GM12874 (cell line): Measurements from ENCODE around the gene RREB1.

Source experiments
- TF ChIP-seq, protein P1 (sequence below): IDR thresholded peaks from 2 replicates; pipeline ENCODE4 v1.5.1; 2011; ENCODE audit warnings: low read depth, mild to moderate bottlenecking, control low read depth, low read length, moderate library complexity; ENCODE audit not compliant: insufficient read depth

Gene RREB1

DNA sequence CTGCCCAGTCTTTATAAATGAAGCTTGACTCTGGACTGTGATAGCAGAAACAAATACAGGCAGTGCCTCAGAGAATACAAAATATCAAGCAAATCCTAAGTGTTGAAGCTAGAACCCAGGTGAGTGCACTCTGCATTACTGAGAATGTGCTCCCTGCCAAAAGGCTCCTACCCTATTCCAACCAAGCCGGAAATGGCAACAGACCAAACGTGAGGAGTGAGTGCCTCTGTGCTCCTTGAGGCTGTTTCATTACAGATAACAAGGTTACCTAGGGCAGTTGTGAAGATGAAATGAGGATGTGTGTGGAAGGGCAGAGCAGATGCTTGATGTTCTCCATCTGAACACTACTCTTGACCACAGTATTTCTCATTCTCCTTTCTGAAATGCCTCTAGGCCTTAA, 175.9 kb downstream of the RREB1 start:
- TF ChIP-seq, protein P1, sequence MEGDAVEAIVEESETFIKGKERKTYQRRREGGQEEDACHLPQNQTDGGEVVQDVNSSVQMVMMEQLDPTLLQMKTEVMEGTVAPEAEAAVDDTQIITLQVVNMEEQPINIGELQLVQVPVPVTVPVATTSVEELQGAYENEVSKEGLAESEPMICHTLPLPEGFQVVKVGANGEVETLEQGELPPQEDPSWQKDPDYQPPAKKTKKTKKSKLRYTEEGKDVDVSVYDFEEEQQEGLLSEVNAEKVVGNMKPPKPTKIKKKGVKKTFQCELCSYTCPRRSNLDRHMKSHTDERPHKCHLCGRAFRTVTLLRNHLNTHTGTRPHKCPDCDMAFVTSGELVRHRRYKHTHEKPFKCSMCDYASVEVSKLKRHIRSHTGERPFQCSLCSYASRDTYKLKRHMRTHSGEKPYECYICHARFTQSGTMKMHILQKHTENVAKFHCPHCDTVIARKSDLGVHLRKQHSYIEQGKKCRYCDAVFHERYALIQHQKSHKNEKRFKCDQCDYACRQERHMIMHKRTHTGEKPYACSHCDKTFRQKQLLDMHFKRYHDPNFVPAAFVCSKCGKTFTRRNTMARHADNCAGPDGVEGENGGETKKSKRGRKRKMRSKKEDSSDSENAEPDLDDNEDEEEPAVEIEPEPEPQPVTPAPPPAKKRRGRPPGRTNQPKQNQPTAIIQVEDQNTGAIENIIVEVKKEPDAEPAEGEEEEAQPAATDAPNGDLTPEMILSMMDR = no peak

DNA sequence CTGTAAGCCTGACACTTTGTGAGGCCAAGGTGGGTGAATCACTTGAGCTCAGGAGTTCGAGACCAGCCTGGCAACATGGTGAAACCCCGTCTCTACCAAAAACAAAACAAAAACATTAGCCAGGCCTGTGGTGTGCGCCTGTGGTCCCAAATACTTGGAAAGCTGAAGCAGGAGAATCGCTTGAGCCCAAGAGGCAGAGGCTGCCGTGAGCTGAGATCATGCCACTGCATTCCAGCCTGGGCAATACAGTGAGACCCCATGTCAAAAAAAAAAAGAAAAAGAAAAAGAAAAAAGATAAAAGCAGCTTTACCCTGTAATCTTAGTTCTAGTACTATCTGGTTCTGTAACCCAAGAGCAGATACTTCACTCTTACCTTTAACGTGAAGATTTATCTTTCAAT, 177.7 kb downstream of the RREB1 start:
- TF ChIP-seq, protein P1 = no peak

DNA sequence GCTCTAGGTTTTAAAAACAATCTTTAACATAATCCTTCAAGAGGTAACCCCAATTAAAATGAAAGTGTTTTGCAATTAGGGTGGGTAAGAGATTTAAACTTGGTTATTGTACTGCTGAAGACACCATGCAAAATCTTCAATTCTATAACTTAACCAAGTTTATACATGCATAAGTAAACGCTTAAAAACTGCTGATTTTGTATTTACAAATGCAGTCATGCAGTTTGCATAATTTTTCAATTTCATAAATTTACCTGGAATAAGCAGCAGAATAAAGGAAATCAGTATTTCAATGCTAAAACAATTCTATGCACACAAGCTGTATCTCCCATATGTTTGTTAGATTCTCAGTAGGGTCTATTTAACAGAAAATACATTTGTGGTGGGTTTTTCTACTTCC, 182.3 kb downstream of the RREB1 start:
- TF ChIP-seq, protein P1 = no peak

DNA sequence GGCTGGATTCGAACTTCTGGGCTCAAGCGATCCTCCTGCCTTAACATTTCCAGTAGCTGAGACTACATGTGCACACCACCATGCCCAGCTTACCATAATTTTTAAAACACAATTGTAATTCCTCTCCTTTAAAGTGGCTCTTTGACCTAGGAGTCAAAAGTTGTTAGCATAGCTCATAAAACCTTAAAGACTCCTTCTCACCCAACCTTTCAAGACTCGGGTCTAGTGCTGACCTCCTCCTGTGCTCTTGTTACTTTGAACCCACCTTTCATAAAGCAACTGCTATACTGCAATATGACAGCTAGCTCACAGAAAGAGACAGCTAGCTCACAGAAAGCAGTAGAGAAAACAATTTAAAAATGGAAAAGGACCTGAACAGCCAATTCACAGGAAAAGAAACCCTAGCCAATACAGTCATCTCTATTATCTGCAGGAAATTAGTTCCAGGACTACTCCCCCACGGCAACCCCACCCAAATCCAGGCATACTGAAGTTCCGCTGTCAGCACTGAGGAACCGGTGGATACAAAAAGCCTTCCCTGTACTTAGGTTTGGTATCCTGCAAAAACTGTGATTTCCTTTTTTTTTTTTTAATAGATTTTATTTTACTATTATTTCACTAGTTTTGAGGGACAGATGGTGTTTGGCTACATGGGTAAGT, 185.0 kb downstream of the RREB1 start:
- TF ChIP-seq, protein P1 = no peak

DNA sequence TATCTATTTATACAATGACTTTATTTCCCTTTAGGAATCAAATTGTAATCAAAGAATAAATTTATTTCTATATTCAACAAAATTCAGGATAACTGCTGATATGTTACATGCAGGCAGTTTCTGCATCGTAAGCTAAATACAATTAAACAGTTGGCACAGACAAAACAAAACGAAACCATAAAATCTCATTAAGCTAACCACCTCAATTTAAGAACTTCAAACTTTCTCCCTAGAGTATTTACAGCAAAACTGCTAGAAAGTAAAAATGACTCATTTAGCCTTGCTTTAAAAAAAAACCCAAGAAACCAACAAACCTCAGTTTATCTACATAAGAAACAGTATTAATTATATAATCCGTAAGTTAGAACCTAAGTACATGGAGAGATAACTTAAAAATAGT, 188.2 kb downstream of the RREB1 start:
- TF ChIP-seq, protein P1 = no peak

DNA sequence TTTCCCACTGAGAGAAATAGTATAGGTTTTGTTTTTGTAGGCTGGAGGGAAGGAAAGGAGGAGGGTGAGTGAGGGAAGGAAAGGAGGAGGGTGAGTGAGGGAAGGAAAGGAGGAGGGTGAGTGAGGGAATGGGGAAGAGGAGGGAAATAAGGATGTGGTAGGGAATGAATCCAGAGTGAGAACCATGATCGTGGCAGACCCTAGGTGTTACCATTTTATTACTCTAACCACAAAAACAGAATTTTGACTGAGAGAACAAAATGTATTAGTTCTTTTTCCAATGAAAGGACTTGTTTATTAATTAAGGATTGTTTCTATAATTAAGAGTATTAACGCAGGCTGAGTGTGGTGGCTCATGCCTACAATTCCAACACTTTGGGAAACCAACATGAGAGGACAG, 188.8 kb downstream of the RREB1 start:
- TF ChIP-seq, protein P1 = no peak

DNA sequence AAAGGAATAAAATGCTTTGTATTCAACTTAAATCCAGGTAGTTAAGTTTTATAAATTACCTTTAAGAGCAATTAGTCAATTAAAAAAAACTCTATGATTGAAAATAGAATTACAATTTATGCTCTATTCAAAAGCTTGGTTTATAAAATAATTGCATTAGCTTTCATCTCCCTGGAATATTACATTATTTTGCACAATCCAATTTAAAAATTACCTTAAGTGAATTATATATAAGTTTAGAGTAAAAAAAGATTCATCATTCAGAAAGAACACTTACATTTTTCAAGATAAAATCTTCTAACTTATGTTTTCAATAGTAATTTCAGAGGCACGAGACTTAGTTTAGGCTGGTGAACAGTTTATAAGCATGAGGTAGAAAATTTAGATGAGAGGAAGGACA, 190.4 kb downstream of the RREB1 start:
- TF ChIP-seq, protein P1 = no peak
